IMR-90 (cell line): ENCODE results near the gene IFNG.

ENCODE experiments used
- MAFK ChIP-seq: IDR thresholded peaks from 2 replicates; pipeline ENCODE4 v1.6.1; 2012; ENCODE audit warnings: low read depth, low read length, improper control_type of control experiment
- MXI1 ChIP-seq: IDR thresholded peaks from 2 replicates; pipeline ENCODE4 v1.6.1; 2012; ENCODE audit warnings: low read depth, mild to moderate bottlenecking, low read length, moderate library complexity, borderline replicate concordance
- NFE2L2 ChIP-seq: fragments of 150-350 bp; IDR thresholded peaks from 2 replicates; pipeline ENCODE4 v1.6.1; 2016; ENCODE audit warnings: low read depth, mild to moderate bottlenecking, low read length
- POLR2A ChIP-seq: IDR thresholded peaks from 2 replicates; pipeline ENCODE4 v1.6.1; 2012; ENCODE audit warnings: mild to moderate bottlenecking, low read depth, low read length
- RFX5 ChIP-seq: IDR thresholded peaks from 2 replicates; pipeline ENCODE4 v1.8.0; 2012; ENCODE audit warnings: low read depth, mild to moderate bottlenecking, low read length, moderate library complexity
- TF ChIP-seq, protein P1 (sequence below): conservative IDR thresholded peaks from 2 replicates; pipeline ENCODE4 v1.5.1; 2012; ENCODE audit warnings: mild to moderate bottlenecking, low read depth, low read length, improper control_type of control experiment

DNA sequence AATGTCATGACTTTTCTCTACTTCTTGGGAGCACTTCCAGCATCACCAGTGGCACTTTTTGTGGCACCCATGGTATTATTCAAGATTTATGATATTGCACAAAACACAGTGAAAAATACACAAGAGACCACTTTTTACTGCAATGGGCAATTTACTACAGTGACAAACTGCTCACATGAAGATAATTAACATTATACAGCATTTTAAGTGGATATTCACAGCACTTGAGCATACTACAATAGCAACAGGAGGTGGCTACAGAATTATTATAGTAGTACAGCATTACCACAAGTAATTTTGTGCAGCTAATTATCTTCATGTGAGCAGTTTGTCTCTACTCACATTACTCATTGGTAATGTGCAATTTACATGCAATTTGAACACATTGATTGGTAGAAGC is 47.7 kb upstream of the IFNG start:
- TF ChIP-seq, protein P1, sequence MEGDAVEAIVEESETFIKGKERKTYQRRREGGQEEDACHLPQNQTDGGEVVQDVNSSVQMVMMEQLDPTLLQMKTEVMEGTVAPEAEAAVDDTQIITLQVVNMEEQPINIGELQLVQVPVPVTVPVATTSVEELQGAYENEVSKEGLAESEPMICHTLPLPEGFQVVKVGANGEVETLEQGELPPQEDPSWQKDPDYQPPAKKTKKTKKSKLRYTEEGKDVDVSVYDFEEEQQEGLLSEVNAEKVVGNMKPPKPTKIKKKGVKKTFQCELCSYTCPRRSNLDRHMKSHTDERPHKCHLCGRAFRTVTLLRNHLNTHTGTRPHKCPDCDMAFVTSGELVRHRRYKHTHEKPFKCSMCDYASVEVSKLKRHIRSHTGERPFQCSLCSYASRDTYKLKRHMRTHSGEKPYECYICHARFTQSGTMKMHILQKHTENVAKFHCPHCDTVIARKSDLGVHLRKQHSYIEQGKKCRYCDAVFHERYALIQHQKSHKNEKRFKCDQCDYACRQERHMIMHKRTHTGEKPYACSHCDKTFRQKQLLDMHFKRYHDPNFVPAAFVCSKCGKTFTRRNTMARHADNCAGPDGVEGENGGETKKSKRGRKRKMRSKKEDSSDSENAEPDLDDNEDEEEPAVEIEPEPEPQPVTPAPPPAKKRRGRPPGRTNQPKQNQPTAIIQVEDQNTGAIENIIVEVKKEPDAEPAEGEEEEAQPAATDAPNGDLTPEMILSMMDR: no peak
- TF ChIP-seq POLR2A: no peak
- TF ChIP-seq MAFK: no peak
- no peak for TF ChIP-seq RFX5
- no peak for TF ChIP-seq NFE2L2
- no peak for TF ChIP-seq MXI1
